GM23338 (cell line): Measurements from ENCODE around the gene TRAPPC4. TPM values are rescaled to one million over a fixed set of nuclear protein-coding genes. Genes with fewer than 3 reads are reported as not detected.

Experiments used
- ATAC-seq: fragments of 200-7000 bp; cut with Tn5 transposase; 3 replicates; pipeline ENCODE4 v1.9.1; 2020
- DNase-seq: peaks from one replicate; pipeline ENCODE4 v3.0.0-alpha.2; 2015; ENCODE audit warnings: low spot score
- H2AFZ ChIP-seq: fragments of 200-600 bp; sonication (generic); 2 replicates; pipeline ENCODE4 v1.8.0; 2016; ENCODE audit warnings: antibody characterized with exemption, mild to moderate bottlenecking, moderate library complexity
- H3F3A ChIP-seq: fragments of 200-600 bp; sonication (generic); replicated peaks from 2 replicates; pipeline ENCODE4 v1.8.0; 2017; ENCODE audit warnings: antibody characterized with exemption, mixed run types, low read depth
- H3K27ac ChIP-seq: fragments of 200-600 bp; sonication (generic); 2 replicates; pipeline ENCODE4 v1.6.1; 2016; ENCODE audit warnings: low read depth
- H3K27me3 ChIP-seq: fragments of 200-600 bp; sonication (generic); 2 replicates; pipeline ENCODE4 v1.8.0; 2016; ENCODE audit warnings: mild to moderate bottlenecking, mixed run types, moderate library complexity; ENCODE audit not compliant: insufficient read depth
- H3K36me3 ChIP-seq: fragments of 200-600 bp; sonication (generic); 2 replicates; pipeline ENCODE4 v1.8.0; 2016; ENCODE audit warnings: mild to moderate bottlenecking; ENCODE audit not compliant: insufficient read depth
- H3K4me1 ChIP-seq: fragments of 200-600 bp; sonication (generic); 2 replicates; pipeline ENCODE4 v1.8.0; 2016; ENCODE audit warnings: mild to moderate bottlenecking, moderate library complexity; ENCODE audit not compliant: insufficient read depth
- H3K4me2 ChIP-seq: fragments of 200-600 bp; sonication (generic); 2 replicates; pipeline ENCODE4 v1.7.1; 2017; ENCODE audit warnings: mixed run types
- H3K4me3 ChIP-seq: fragments of 200-600 bp; sonication (generic); 2 replicates; pipeline ENCODE4 v1.6.1; 2016; ENCODE audit warnings: mixed run types
- H3K79me2 ChIP-seq: fragments of 200-600 bp; sonication (generic); replicated peaks from 2 replicates; pipeline ENCODE4 v1.8.0; 2017; ENCODE audit warnings: mild to moderate bottlenecking; ENCODE audit not compliant: insufficient read depth
- H3K9me2 ChIP-seq: fragments of 200-600 bp; sonication (generic); 2 replicates; pipeline ENCODE4 v1.8.0; 2017; ENCODE audit not compliant: insufficient read depth
- H4K20me1 ChIP-seq: fragments of 200-600 bp; sonication (generic); replicated peaks from 2 replicates; pipeline ENCODE4 v1.8.0; 2017; ENCODE audit warnings: mild to moderate bottlenecking; ENCODE audit not compliant: insufficient read depth
- H3K27ac Mint-ChIP-seq: 2 replicates; pipeline ENCODE4 v1.8.0; 2020; ENCODE audit warnings: inconsistent platforms, mild to moderate bottlenecking, moderate library complexity, mixed read lengths
- H3K27me3 Mint-ChIP-seq: 3 replicates; pipeline ENCODE4 v1.8.0; 2022; ENCODE audit warnings: low read depth, mild to moderate bottlenecking, moderate library complexity, mixed read lengths, inconsistent platforms; ENCODE audit not compliant: insufficient read depth, poor library complexity
- H3K36me3 Mint-ChIP-seq: 3 replicates; pipeline ENCODE4 v1.8.0; 2021; ENCODE audit warnings: low read depth, mild to moderate bottlenecking, inconsistent platforms, moderate library complexity, mixed read lengths
- H3K4me1 Mint-ChIP-seq: 3 replicates; pipeline ENCODE4 v1.8.0; 2020; ENCODE audit warnings: mild to moderate bottlenecking, inconsistent platforms, mixed read lengths
- H3K4me3 Mint-ChIP-seq: 3 replicates; pipeline ENCODE4 v1.8.0; 2021; ENCODE audit warnings: moderate library complexity, mild to moderate bottlenecking, inconsistent platforms, mixed read lengths
- H3K9me3 Mint-ChIP-seq: 3 replicates; pipeline ENCODE4 v1.8.0; 2020; ENCODE audit warnings: moderate library complexity, mild to moderate bottlenecking, inconsistent platforms, mixed read lengths
- CREB1 ChIP-seq: fragments of 250-450 bp; sonication (Bioruptor Pico); IDR thresholded peaks from 2 replicates; pipeline ENCODE4 v1.5.0; 2020; ENCODE audit warnings: low read depth, mild to moderate bottlenecking, moderate library complexity
- CTCF ChIP-seq, 2 experiments: fragments of 200-600 bp in 1 of 2; sonication (generic) in 1 of 2; conservative IDR thresholded peaks; 2 replicates each; pipeline versions ENCODE4 v1.5.1 to v1.6.1; 2016 to 2017; ENCODE audit warnings: antibody characterized with exemption in 2 of 2, low read depth in 2 of 2, mild to moderate bottlenecking in 2 of 2, moderate library complexity in 1 of 2
- EZH2 ChIP-seq: fragments of 200-600 bp; sonication (generic); IDR thresholded peaks from one replicate; pipeline ENCODE4 v1.8.0; 2017; ENCODE audit warnings: antibody characterized with exemption, mild to moderate bottlenecking, low read depth; ENCODE audit not compliant: unreplicated experiment
- EZH2phosphoT487 ChIP-seq: fragments of 200-600 bp; sonication (generic); IDR thresholded peaks from one replicate; pipeline ENCODE4 v1.8.1; 2018; ENCODE audit warnings: antibody characterized with exemption; ENCODE audit not compliant: unreplicated experiment
- POLR2AphosphoS5 ChIP-seq: IDR thresholded peaks from 2 replicates; pipeline ENCODE4 v1.6.1; 2016; ENCODE audit warnings: antibody characterized with exemption, low read depth
- STAT1 ChIP-seq: IDR thresholded peaks from one replicate; pipeline ENCODE4 v1.6.1; 2016; ENCODE audit warnings: antibody characterized with exemption; ENCODE audit not compliant: unreplicated experiment
- ZNF114 ChIP-seq: fragments of 250-450 bp; sonication (Bioruptor Pico); IDR thresholded peaks from 2 replicates; pipeline ENCODE4 v1.5.0; 2020; ENCODE audit warnings: mild to moderate bottlenecking, moderate library complexity
- ZNF462 ChIP-seq: fragments of 250-450 bp; sonication (Bioruptor Pico); IDR thresholded peaks from 2 replicates; pipeline ENCODE4 v1.5.0; 2020; ENCODE audit warnings: mild to moderate bottlenecking, moderate library complexity
- polyA plus RNA-seq: library from polyadenylated mRNA; unstranded; fragments of >200 nt; fragmentation: Nextera tagmentation; extraction: Ambion mirVana; gene quantifications from 2 replicates; pipeline ENCODE4 v1.2.1, GENCODE V29; 2016
- total RNA-seq: library from RNA; depleted of rRNA; stranded (reverse); fragments of >200 nt; shearing (Covaris generic); gene quantifications from 2 replicates; pipeline ENCODE4 v1.2.3, GENCODE V29; 2014

The TRAPPC4 gene
- total and polyA plus RNA-seq, 2 experiments from 2014 or later = 79.9 to 142 TPM

- no peak for ATAC-seq
- Histone ChIP-seq H3K4me1 (peaks cover 11% of the 10 kb centered on the region; the same call in 1 of the 2 replicates), H3K79me2 (peaks cover 34% of the 10 kb centered on the region), H4K20me1 (peaks cover 28% of the 10 kb centered on the region), H3K27ac (peak overlapping the region; percentile 87), H3K4me3 (no peak overlapping the region), H3K27me3 (no peaks in the 10 kb centered on the region), H2AFZ (no peak overlapping the region), H3K36me3 (peaks cover 44% of the 10 kb centered on the region), H3K9me2 (no peaks in the 10 kb centered on the region), H3F3A (peaks cover 60% of the 10 kb centered on the region), H3K4me2 (no peak overlapping the region)
- no peak for DNase-seq
- H3K9me3 Mint-ChIP-seq = peaks cover 3% of the 10 kb centered on the region; the same call in 1 of the 3 replicates
- 0 out of 2 replicates have a peak overlapping the region, but pooled peaks have one; percentile 19 for H3K27ac Mint-ChIP-seq
- no peak for TF ChIP-seq ZNF462 (CRISPR knock-in tag)
- TF ChIP-seq POLR2AphosphoS5 = peak; percentile 10; the same call in 1 of the 2 replicates
- H3K4me3 Mint-ChIP-seq = no peak overlapping the region
- peaks cover 6% of the 10 kb centered on the region for H3K27me3 Mint-ChIP-seq
- no peaks in the 10 kb centered on the region; the same call in 1 of the 3 replicates for H3K4me1 Mint-ChIP-seq
- peaks cover 75% of the 10 kb centered on the region for H3K36me3 Mint-ChIP-seq
Observed at GRCh38 chr11:119014209-119014924, 4.2 kb upstream of the TRAPPC4 start.

- H3K36me3 Mint-ChIP-seq = peaks cover 75% of the 10 kb centered on the region
- H3K36me3 ChIP-seq = peaks cover 44% of the 10 kb centered on the region
- TF ChIP-seq POLR2AphosphoS5 (peak; percentile 47; the same call in 1 of the 2 replicates), EZH2phosphoT487 (no peak), EZH2 (no peak), STAT1 (no peak), CTCF (conservative IDR thresholded peaks at IDR 0.05; ENCODE audit: low read depth in 2 of 2) (peak; percentile 18 to 25; a peak in 1 of 4 replicates), ZNF114 (CRISPR knock-in tag) (no peak), CREB1 (CRISPR knock-in tag) (no peak)
Observed at GRCh38 chr11:119015054-119015611, 3.4 kb upstream of the TRAPPC4 start.

More at GRCh38 chr11:119015054-119015611, 3.4 kb upstream of the TRAPPC4 start:
- peak overlapping the region; percentile 76 for H3K27ac Mint-ChIP-seq
- peaks cover 3% of the 10 kb centered on the region; the same call in 1 of the 3 replicates for H3K9me3 Mint-ChIP-seq
- no peak overlapping the region for H3K4me3 ChIP-seq
- H4K20me1 ChIP-seq = peaks cover 28% of the 10 kb centered on the region
- H3K27me3 Mint-ChIP-seq = peaks cover 6% of the 10 kb centered on the region
- no peak for ATAC-seq
- peak overlapping the region; percentile 87 for H3K27ac ChIP-seq
- H3K79me2 ChIP-seq = peaks cover 41% of the 10 kb centered on the region
- DNase-seq = no peak
- peaks cover 6% of the 10 kb centered on the region for H3K4me1 Mint-ChIP-seq
- peaks cover 19% of the 10 kb centered on the region; the same call in 1 of the 2 replicates for H3K4me1 ChIP-seq
- H3K4me2 ChIP-seq = no peak overlapping the region
- H3F3A ChIP-seq = peaks cover 60% of the 10 kb centered on the region
- no peak overlapping the region for H2AFZ ChIP-seq
- no peaks in the 10 kb centered on the region for H3K27me3 ChIP-seq
- H3K9me2 ChIP-seq = no peaks in the 10 kb centered on the region
- H3K4me3 Mint-ChIP-seq = peak overlapping the region; percentile 39; the same call in 2 of the 3 replicates
